Measurements from ENCODE around the gene RAB13.

Gene RAB13

GRCh38 chr1:153977250-153978240 lies 8.6 kb downstream of the RAB13 start, which contains the start of gene JTB:
Gene JTB, minus strand, starts transcription at chr1:153977674. Its CDS starts 422 bp downstream, at chr1:153977252.
- peak; percentile 84 for DNase-seq (ENCODE audit: low spot score)

GRCh38 chr1:153976819-153977249 lies 9.3 kb downstream of the RAB13 start:
- DNase-seq (ENCODE audit: low spot score): no peak

- no peak for DNase-seq (ENCODE audit: low spot score)
Measured at GRCh38 chr1:153973525-153973924, 12.6 kb downstream of the RAB13 start.

- DNase-seq (ENCODE audit: low spot score): no peak
Measured at GRCh38 chr1:153973071-153973470, 13.1 kb downstream of the RAB13 start.

GRCh38 chr1:153970346-153970745 lies 15.8 kb downstream of the RAB13 start:
- DNase-seq (ENCODE audit: low spot score): no peak

GRCh38 chr1:153968972-153969371 lies 17.2 kb downstream of the RAB13 start:
- no peak for DNase-seq (ENCODE audit: low spot score)

GRCh38 chr1:153968408-153968807 lies 17.7 kb downstream of the RAB13 start:
- DNase-seq (ENCODE audit: low spot score): no peak

- DNase-seq (ENCODE audit: low spot score): no peak
Measured at GRCh38 chr1:153968000-153968363, 18.2 kb downstream of the RAB13 start.

GRCh38 chr1:153967107-153967999 lies 18.8 kb downstream of the RAB13 start, which contains the start of gene CREB3L4:
Gene CREB3L4, plus strand, starts transcription at chr1:153967902. Its CDS starts 624 bp downstream, at chr1:153968526.
- DNase-seq (ENCODE audit: low spot score): peak; percentile 92

GRCh38 chr1:153963850-153964331 lies 22.2 kb downstream of the RAB13 start:
- peak; percentile 33 for DNase-seq (ENCODE audit: low spot score)

- DNase-seq (ENCODE audit: low spot score): peak; percentile 95
Measured at GRCh38 chr1:153963030-153963849, 22.9 kb downstream of the RAB13 start, which contains the start of gene SLC39A1. Gene SLC39A1, minus strand, starts transcription at chr1:153963537. Its CDS starts 822 bp downstream, at chr1:153962715.

- DNase-seq (ENCODE audit: low spot score): peak; percentile 53
Measured at GRCh38 chr1:153962088-153963029, 23.8 kb downstream of the RAB13 start.

GRCh38 chr1:153961421-153961820 lies 24.7 kb downstream of the RAB13 start:
- no peak for DNase-seq (ENCODE audit: low spot score)

- no peak for DNase-seq (ENCODE audit: low spot score)
Measured at GRCh38 chr1:153960206-153960605, 25.9 kb downstream of the RAB13 start.

GRCh38 chr1:153959454-153959853 lies 26.7 kb downstream of the RAB13 start:
- DNase-seq (ENCODE audit: low spot score): no peak

- DNase-seq (ENCODE audit: low spot score): no peak
Measured at GRCh38 chr1:153958961-153959260, 27.2 kb downstream of the RAB13 start.

- peak; percentile 96 for DNase-seq (ENCODE audit: low spot score)
Measured at GRCh38 chr1:153958111-153958960, 27.8 kb downstream of the RAB13 start, which contains the start of gene CRTC2. Gene CRTC2, minus strand, starts transcription at chr1:153958612. Its CDS starts 115 bp downstream, at chr1:153958497.

- no peak for DNase-seq (ENCODE audit: low spot score)
Measured at GRCh38 chr1:153957744-153958110, 28.4 kb downstream of the RAB13 start.
